Naive B cell (primary cell): ENCODE results near the gene ERMAP. TPM values are rescaled to one million over a fixed set of nuclear protein-coding genes. Genes with fewer than 3 reads are reported as not detected.
"Not testable (repeated sequence)": the region's sequence is repeated elsewhere in the genome, so short reads cannot be mapped to it uniquely, and the experiment has no call there.

Source experiments
- ATAC-seq, 2 donors: fragments of 150-1000 bp; cut with Tn5 transposase; 2 replicates each; pipeline ENCODE4 v1.10.0; 2021; ENCODE audit warnings: low read depth in 2 of 2, mild to moderate bottlenecking in 2 of 2, moderate library complexity in 2 of 2
- DNase-seq: peaks from one replicate; pipeline ENCODE4 v3.0.0; 2022
- H3K27ac Mint-ChIP-seq, 6 donors: one replicate each; pipeline ENCODE4 v1.8.0; 2020 to 2022; ENCODE audit warnings: mild to moderate bottlenecking in 6 of 6, mixed read lengths in 6 of 6, moderate library complexity in 5 of 6, inconsistent platforms in 2 of 6
- H3K27me3 Mint-ChIP-seq, 3 donors: one replicate each; pipeline ENCODE4 v1.8.0; 2021 to 2022; ENCODE audit warnings: mixed read lengths in 3 of 3, mild to moderate bottlenecking in 1 of 3
- H3K36me3 Mint-ChIP-seq, 2 donors: one replicate each; pipeline ENCODE4 v1.8.0; 2020 to 2022; ENCODE audit warnings: mixed read lengths in 2 of 2, inconsistent platforms in 1 of 2, mild to moderate bottlenecking in 1 of 2
- H3K4me1 Mint-ChIP-seq, 3 donors: one replicate each; pipeline ENCODE4 v1.8.0; 2020 to 2022; ENCODE audit warnings: mixed read lengths in 3 of 3, inconsistent platforms in 1 of 3, mild to moderate bottlenecking in 1 of 3, moderate library complexity in 1 of 3
- H3K4me3 Mint-ChIP-seq, 8 donors: one replicate each; pipeline ENCODE4 v1.8.0; 2020 to 2022; ENCODE audit warnings: mild to moderate bottlenecking in 8 of 8, mixed read lengths in 8 of 8, moderate library complexity in 8 of 8, inconsistent platforms in 2 of 8
- H3K9me3 Mint-ChIP-seq, 7 donors: one replicate each; pipeline ENCODE4 v1.8.0; 2020 to 2022; ENCODE audit warnings: mixed read lengths in 7 of 7, mild to moderate bottlenecking in 5 of 7, inconsistent platforms in 2 of 7, moderate library complexity in 1 of 7
- polyA plus RNA-seq, 6 donors: library from polyadenylated mRNA; unstranded; fragments of 300-500 nt; fragmentation: Illumina TruSeq; gene quantifications; one replicate each; pipeline ENCODE4 v1.2.3, GENCODE V29; 2021; ENCODE audit warnings: low read depth in 6 of 6

ERMAP gene
- polyA plus RNA-seq, 6 donors from 2014 or later, result 2.2 to 3.7 (median 2.6) TPM; not detected in 1

DNA sequence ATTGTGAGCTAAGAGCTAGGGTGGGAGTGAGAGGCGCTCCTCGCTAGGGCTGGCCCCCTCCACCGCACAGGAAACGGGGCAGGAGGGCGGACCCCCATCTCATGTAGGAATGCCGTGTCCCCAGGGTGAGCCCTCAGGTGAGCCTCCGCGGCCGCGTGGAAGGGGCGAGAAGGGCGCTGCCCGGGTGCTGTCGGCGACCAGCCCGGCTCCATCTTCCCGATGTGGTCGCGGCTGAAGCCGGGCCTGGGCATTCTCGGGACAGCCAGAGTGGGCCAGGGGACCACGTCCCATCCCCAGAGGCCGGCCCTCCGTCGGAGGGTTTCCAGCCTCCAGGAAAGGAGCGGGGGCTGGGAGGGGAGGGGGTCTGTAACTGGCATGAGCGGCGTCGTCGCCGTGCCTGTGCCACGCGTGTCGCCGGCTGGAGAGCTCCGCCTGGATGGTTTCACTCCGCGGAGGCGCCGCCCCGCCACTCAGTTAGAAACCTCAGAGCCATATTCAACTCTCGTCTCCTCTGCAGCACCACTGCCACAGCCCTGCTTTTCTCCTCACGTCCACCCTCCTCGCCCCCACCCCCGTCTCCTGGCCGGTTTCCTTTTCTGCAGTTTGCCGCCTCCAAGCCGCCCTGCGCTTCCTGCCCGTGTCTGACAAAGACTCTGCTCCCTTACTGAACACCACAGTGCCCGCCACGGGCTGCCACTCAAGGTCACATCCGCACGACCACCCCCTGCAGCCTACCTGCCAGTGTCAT is 31.8 kb upstream of the ERMAP start, which contains the start of gene TMEM269:
Gene TMEM269 (plus strand): TSS at position 46 of the 748 bp plus-strand sequence. CDS start 4,903 bp downstream, outside the sequence.
- peaks cover 14 to 15% of the 10 kb centered on the region in 2 donors for H3K36me3 Mint-ChIP-seq
- ATAC-seq, result peak; percentile 74 to 78

DNA sequence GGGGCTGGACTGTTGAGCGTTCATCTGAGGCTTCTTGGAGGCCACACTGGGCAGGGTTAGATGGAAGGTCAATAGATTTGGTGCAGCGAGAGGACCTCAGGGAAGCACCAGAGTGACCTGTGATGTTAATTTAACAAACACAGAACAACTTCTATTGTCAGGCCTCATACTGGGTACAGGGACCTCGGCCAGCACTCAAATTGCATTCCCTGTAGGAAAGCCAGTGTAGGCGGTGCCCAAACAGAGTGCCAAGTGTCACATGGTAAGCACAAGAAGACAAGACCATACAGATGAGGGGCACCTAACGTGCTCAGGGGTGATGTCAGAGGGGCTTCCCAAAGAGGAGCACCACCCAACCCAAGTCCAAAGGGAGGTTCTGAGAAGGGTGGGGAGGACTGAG is 30.8 kb upstream of the ERMAP start:
- peak overlapping the region in 1 of 6 donors; percentile 14 for H3K27ac Mint-ChIP-seq
- no peak for DNase-seq
- peaks cover 13 to 21% (median 16%) of the 10 kb centered on the region in 3 donors for H3K4me1 Mint-ChIP-seq
- H3K36me3 Mint-ChIP-seq, result peaks cover 8 to 9% of the 10 kb centered on the region in 2 donors
- ATAC-seq, result no peak
- no peaks in the 10 kb centered on the region for H3K27me3 Mint-ChIP-seq
- H3K9me3 Mint-ChIP-seq, result peaks cover 0 to 1% (median 0%) of the 10 kb centered on the region in 7 donors
- peak overlapping the region in 6 of 8 donors; percentile 70 to 91 (median 88) for H3K4me3 Mint-ChIP-seq

More for the DNA sequence above, 31.8 kb upstream of the ERMAP start, which contains the start of gene TMEM269:
- no peaks in the 10 kb centered on the region for H3K27me3 Mint-ChIP-seq
- H3K27ac Mint-ChIP-seq, result peak within 1 kb of the TSS; percentile 2 to 75 (median 24)
- H3K4me1 Mint-ChIP-seq, result peaks cover 13 to 21% (median 21%) of the 10 kb centered on the region in 3 donors
- H3K9me3 Mint-ChIP-seq, result peaks cover 0 to 1% (median 0%) of the 10 kb centered on the region in 7 donors
- DNase-seq, result peak; percentile 6
- peak within 1 kb of the TSS; percentile 70 to 91 (median 88) for H3K4me3 Mint-ChIP-seq

GRCh38 chr1:42788021-42788420 is 28.9 kb upstream of the ERMAP start:
- no peak for ATAC-seq
- no peak for DNase-seq
- Mint-ChIP-seq H3K27me3 (no peaks in the 10 kb centered on the region), H3K4me1 (peaks cover 12 to 21% (median 13%) of the 10 kb centered on the region in 3 donors), H3K27ac (no peak overlapping the region), H3K9me3 (no peaks in the 10 kb centered on the region), H3K36me3 (peaks cover 0 to 4% of the 10 kb centered on the region in 2 donors), H3K4me3 (no peak overlapping the region)

- Mint-ChIP-seq H3K36me3 (no peaks in the 10 kb centered on the region), H3K4me3 (no peak overlapping the region), H3K27me3 (peaks cover 0 to 7% (median 0%) of the 10 kb centered on the region in 3 donors), H3K4me1 (no peaks in the 10 kb centered on the region), H3K9me3 (no peaks in the 10 kb centered on the region), H3K27ac (no peak overlapping the region)
- DNase-seq (no peak), ATAC-seq (no peak)
These were observed 23.1 kb upstream of the ERMAP start for GRCh38 chr1:42793824-42794223.

- DNase-seq, result no peak
- no peaks in the 10 kb centered on the region for H3K36me3 Mint-ChIP-seq
- H3K4me1 Mint-ChIP-seq, result no peaks in the 10 kb centered on the region
- no peaks in the 10 kb centered on the region for H3K9me3 Mint-ChIP-seq
- ATAC-seq, result no peak
- no peak overlapping the region for H3K4me3 Mint-ChIP-seq
- peaks cover 0 to 7% (median 0%) of the 10 kb centered on the region in 3 donors for H3K27me3 Mint-ChIP-seq
- H3K27ac Mint-ChIP-seq, result no peak overlapping the region
These were observed 19.5 kb upstream of the ERMAP start for GRCh38 chr1:42797414-42797813.

- Mint-ChIP-seq H3K9me3 (no peaks in the 10 kb centered on the region), H3K4me3 (no peak overlapping the region), H3K4me1 (no peaks in the 10 kb centered on the region), H3K27ac (no peak overlapping the region), H3K27me3 (peaks cover 0 to 7% (median 0%) of the 10 kb centered on the region in 3 donors), H3K36me3 (no peaks in the 10 kb centered on the region)
- DNase-seq (no peak), ATAC-seq (no peak)
These were observed 18.9 kb upstream of the ERMAP start for GRCh38 chr1:42797979-42798378.

- Mint-ChIP-seq H3K4me1 (no peaks in the 10 kb centered on the region), H3K9me3 (peaks cover 0 to 6% (median 0%) of the 10 kb centered on the region in 7 donors), H3K27me3 (no peaks in the 10 kb centered on the region), H3K36me3 (peaks cover 8 to 11% of the 10 kb centered on the region in 2 donors), H3K4me3 (no peak overlapping the region), H3K27ac (no peak overlapping the region)
- DNase-seq (no peak), ATAC-seq (no peak)
These were observed 15.0 kb upstream of the ERMAP start for GRCh38 chr1:42801832-42802473.

- peaks cover 8 to 11% of the 10 kb centered on the region in 2 donors for H3K36me3 Mint-ChIP-seq
- DNase-seq (no peak), ATAC-seq (no peak)
- peaks cover 0 to 4% (median 0%) of the 10 kb centered on the region in 3 donors for H3K4me1 Mint-ChIP-seq
- H3K27ac Mint-ChIP-seq, result no peak overlapping the region
- H3K4me3 Mint-ChIP-seq, result no peak overlapping the region
- H3K9me3 Mint-ChIP-seq, result peaks cover 0 to 6% (median 0%) of the 10 kb centered on the region in 7 donors
- H3K27me3 Mint-ChIP-seq, result no peaks in the 10 kb centered on the region
These were observed 10.8 kb upstream of the ERMAP start for GRCh38 chr1:42806171-42806570.

- Mint-ChIP-seq H3K27ac (no peak overlapping the region), H3K4me3 (no peak overlapping the region), H3K36me3 (peaks cover 8 to 11% of the 10 kb centered on the region in 2 donors), H3K27me3 (no peaks in the 10 kb centered on the region), H3K9me3 (peaks cover 0 to 6% (median 0%) of the 10 kb centered on the region in 7 donors), H3K4me1 (peaks cover 0 to 6% (median 0%) of the 10 kb centered on the region in 3 donors)
- DNase-seq (no peak), ATAC-seq (no peak)
These were observed 10.3 kb upstream of the ERMAP start for GRCh38 chr1:42806593-42806992.

DNA sequence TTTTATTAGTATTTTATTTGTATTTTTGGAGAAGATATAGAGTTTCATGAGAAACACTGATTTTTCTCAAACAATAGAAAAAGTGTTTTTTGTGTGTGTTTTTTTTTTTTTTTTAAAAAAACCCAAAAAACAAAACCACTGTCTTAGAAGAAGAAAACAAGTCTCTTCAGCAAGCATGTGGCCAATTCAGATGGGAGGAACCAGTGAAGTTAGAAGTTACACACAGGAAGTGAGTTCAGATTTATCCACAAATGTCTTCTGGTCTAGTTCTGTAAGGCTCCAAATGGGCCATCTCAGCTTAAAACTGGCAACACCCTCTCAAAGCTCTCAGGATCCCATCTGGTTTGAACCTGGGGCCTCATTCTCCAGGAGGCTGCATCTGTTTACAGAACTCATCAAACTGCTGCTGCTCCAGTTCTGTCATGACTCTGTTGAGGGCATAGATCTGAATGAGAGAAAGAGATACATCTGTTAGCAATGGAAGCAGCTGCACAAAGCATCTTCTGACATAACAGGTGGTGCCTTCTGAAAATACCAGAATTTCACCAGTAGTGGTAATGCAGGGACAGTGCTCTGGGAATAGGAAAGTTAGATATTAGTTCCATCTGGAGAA is 9.8 kb upstream of the ERMAP start:
- H3K4me3 Mint-ChIP-seq, result peak overlapping the region in 1 of 8 donors; percentile 6
- no peak overlapping the region for H3K27ac Mint-ChIP-seq
- ATAC-seq, result no peak
- H3K36me3 Mint-ChIP-seq, result peaks cover 8 to 11% of the 10 kb centered on the region in 2 donors
- H3K4me1 Mint-ChIP-seq, result peaks cover 0 to 7% (median 0%) of the 10 kb centered on the region in 3 donors
- H3K27me3 Mint-ChIP-seq, result no peaks in the 10 kb centered on the region
- no peak for DNase-seq
- peaks cover 0 to 6% (median 0%) of the 10 kb centered on the region in 7 donors for H3K9me3 Mint-ChIP-seq

- not testable (repeated sequence) for H3K36me3 Mint-ChIP-seq
- peaks cover 12 to 25% (median 20%) of the 10 kb centered on the region in 3 donors for H3K4me1 Mint-ChIP-seq
These were observed 2.1 kb upstream of the ERMAP start for GRCh38 chr1:42814815-42815214.

DNA sequence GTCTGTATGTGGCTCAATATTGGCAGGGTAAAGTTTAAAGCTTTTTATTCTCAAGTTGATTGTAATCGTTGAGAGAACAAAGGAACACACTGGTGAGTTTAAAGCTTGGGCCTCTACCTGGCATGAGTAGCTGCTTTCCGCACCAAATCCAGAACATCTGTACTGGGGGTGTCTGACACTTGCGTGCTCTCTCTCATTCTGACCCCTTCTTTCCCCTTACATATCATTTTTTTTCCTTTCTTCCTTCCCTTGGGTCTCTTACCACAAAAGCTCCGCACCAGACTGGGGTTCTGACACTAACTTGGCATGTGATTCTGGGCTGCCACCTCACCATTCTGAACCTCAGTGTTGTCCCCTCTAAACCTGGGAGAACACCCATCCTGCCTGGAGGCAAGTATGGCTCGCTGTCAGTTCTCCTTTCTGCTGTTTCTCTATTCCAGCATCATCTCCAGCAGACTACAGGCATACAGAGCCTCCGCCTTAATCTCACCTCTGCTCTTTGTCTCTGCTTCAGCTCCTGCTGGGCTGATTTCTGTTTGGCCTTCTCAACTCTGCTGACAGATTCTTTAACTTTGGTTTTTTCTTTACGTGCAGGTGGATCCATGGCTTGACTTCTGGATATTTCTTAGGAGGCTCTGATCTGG is 859 bp upstream of the ERMAP start:
- DNase-seq, result peak; percentile 6
- ATAC-seq, result no peak
- no peaks in the 10 kb centered on the region for H3K27me3 Mint-ChIP-seq

More at GRCh38 chr1:42814815-42815214, 2.1 kb upstream of the ERMAP start:
- not testable (repeated sequence) for H3K9me3 Mint-ChIP-seq, H3K27ac Mint-ChIP-seq, DNase-seq, H3K27me3 Mint-ChIP-seq, ATAC-seq
- H3K4me3 Mint-ChIP-seq, result peak overlapping the region in 1 of 8 donors; percentile 45

GRCh38 chr1:42817440-42817767 is 482 bp downstream of the ERMAP start:
- no peaks in the 10 kb centered on the region for H3K36me3 Mint-ChIP-seq
- H3K27me3 Mint-ChIP-seq, result no peaks in the 10 kb centered on the region
- peak overlapping the region; percentile 73 to 93 (median 83) for H3K4me3 Mint-ChIP-seq
- H3K4me1 Mint-ChIP-seq, result peaks cover 12 to 24% (median 20%) of the 10 kb centered on the region in 3 donors
- H3K9me3 Mint-ChIP-seq, result no peaks in the 10 kb centered on the region
- ATAC-seq (no peak), DNase-seq (no peak)
- peak overlapping the region in 1 of 6 donors; percentile 77 for H3K27ac Mint-ChIP-seq

More for the DNA sequence above, 859 bp upstream of the ERMAP start:
- peak overlapping the region; percentile 73 to 93 (median 86) for H3K4me3 Mint-ChIP-seq
- H3K27ac Mint-ChIP-seq, result peak overlapping the region; percentile 0 to 84 (median 72)
- H3K4me1 Mint-ChIP-seq, result peaks cover 12 to 27% (median 20%) of the 10 kb centered on the region in 3 donors
- no peaks in the 10 kb centered on the region for H3K9me3 Mint-ChIP-seq
- no peaks in the 10 kb centered on the region for H3K36me3 Mint-ChIP-seq
